KBM-7 (cell line): Measurements from ENCODE around the gene ERG.

Experiments used
- DNase-seq: peaks from one replicate; pipeline ENCODE4 v3.0.0-alpha.2; 2015
- in situ Hi-C: fragments of 300-500 bp; cut with MboI; formaldehyde crosslinking; loops from 2 replicates; pipeline ENCODE4 v1.14.3; 2020; ENCODE audit warnings: low sequenced_read_pairs, low pct_unique_long_range_greater_than_20kb, mixed read lengths

Gene ERG

GRCh38 chr21:38384238-38384560, 114.1 kb downstream of the ERG start:
- in situ Hi-C loops: no loop called here
- no peak for DNase-seq

DNA sequence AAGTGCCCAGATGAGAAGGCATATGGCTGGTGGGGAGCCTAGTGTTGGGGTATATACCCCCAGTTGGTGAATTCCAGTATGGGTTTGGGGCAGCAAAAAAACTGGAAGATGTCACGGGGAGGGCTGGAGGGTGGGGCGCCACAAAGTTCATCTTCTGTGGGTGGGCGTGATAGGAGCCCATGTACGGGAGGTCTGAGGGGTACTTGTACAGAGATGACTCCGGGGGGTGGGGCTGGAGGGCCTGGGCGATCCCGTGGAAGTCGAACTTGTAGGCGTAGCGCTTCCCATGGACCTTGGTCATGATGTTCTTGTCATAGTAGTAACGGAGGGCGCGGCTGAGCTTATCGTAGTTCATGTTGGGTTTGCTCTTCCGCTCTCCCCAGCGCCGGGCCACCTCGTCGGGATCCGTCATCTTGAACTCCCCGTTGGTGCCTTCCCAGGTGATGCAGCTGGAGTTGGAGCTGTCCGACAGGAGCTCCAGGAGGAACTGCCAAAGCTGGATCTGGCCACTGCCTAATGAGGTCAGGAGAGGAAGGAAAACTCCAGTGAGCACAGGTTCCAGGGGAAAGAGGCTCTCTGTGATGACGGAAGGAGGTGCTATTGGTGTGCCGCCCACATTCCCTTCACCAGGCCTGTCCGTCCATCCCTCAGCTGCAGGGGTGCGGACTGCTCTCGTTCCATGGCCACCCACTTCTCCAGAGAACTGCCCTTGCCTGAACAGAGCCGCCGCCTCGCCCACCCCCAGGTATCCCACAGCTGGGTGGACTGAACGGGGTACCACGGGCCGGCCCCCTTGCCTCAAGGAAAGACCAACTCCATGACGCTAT, 114.7 kb downstream of the ERG start:
- in situ Hi-C loops: no loop called here
- DNase-seq: no peak

DNA sequence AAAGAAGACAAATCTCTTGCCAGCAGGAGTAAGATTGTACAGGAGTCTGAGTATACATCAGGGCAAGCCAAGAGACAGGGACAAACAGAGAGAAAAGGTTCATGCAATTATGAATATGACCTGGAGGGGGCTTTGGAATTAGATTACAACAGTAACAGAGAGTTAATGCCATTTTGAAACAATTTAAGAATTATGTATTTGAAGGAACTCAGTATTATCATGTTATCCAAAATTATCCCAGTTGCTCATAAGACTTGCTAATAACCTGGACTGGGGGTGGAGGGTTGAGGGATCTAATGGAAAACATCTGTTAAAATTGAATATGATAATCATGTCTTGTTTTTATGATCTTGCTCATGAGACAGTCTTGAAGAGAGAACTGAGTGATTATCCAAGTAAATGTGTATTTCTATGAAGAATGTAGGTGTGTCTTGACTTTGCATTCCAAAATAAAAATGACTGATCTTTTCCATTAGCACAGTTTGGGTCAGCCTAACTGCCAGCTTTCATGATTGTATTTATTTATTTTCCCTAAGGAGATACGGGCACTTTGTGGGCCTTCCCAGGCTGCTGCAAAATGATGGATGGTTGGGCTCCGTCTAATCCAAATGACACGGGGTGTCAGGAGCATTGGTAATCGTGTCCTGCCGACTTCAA, 117.7 kb downstream of the ERG start:
- DNase-seq: peak; percentile 68
- in situ Hi-C loops: no loop called here

DNA sequence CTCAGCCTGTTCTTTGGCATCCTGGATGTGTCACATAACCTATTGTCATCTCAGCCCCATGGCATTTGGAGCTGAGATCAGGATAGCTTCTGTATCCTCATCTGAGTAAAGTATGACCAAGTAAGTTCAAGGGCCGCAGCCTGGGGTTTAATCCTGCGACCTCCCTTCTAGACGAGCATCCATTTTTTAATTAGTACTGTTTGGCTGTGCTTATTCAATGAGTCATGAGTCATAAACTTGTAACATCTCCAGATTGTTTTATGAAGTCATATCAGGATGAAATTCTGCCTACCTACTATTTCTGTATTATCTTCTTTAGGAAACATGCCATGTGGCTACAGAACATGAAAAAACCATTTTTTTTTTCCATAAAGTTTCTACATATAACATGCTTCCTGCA, 119.1 kb downstream of the ERG start:
- no peak for DNase-seq
- in situ Hi-C loops: no loop called here

DNA sequence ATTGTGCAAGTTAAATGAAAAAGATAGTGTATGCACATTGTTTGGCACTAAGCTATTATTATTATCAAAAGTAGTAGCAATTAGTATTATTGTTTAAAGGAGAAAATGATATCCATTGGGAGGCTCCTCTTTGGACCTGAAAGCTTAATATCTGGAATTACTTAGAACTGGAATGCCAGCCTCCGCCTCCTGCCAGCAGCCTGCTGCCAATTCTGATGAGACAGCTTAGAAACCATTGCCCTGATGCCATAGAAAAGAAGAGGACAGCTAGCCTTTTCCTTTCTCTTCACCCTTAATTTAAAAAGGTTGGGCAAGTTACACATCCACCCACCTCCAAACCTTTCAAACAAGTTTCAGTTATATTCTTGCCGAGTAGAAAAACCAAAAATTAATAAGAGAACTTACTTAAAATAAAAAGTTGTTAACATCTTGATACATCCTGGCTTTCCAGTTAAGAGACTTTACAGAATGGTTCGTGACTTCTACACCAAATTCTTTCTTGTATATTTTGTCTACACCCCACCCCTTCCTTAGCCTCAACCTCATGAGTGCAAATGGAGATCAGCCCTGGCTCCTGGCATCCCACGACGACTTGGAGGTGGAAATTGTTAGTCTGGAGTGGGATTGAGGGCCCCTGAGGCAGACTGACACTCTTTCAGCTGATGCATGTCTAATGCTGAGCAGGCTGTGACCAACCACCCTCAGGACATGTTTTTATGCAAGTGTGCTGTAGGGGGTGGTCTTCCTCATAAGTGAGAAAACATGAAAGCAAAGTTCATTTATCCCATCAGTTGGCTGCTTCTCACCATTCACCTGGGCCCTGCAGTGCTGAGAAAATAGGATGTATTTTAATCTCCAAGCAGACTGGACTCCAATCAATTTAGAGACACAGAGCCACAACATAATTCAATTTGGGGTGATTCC, 120.8 kb downstream of the ERG start:
- peak; percentile 63 for DNase-seq
- in situ Hi-C loops: no loop called here

DNA sequence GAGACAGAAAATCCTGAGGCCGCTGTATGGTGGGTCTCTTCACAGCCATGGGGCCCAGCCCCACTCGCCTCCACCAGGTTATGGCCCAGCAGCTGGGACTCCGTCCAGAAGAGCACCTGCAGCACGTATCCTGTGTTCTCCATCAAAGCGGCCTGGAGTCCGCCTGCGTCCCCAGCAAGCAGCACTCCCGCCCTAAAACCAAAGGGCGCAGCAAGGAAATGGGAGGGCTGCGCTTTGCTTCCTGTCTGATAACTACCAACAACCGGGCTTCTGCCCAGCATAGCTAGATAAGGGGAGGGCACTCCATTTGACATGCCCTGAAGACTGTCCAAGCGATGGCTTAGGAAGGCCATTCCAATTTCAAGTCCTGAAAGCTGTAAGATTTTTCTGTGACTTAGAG, 121.6 kb downstream of the ERG start:
- DNase-seq: peak; percentile 81
- in situ Hi-C loops: no loop called here

GRCh38 chr21:38376235-38376634, 122.0 kb downstream of the ERG start:
- in situ Hi-C loops: no loop called here
- DNase-seq: peak; percentile 94

- DNase-seq: no peak
- in situ Hi-C loops: no loop called here
Observed at GRCh38 chr21:38367646-38368045, 130.6 kb downstream of the ERG start.

DNA sequence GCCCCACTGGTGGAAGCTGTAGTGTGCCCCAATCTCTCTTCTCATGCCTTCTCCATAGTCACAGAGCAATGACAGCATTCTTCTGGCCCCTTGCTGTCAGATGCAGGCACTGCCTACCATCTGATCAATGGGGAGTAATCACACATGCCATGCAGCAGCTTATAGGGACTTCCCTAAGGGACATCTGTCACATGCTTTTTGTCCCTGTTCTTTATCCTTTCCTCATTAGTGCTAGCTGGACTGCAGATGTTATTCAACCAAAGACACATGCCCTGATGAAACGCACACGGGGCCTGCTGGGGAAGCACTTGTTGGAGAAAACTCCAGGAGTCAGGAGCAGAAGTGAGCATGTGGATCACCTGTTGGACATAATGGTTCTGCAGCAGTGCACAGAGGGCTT, 132.8 kb downstream of the ERG start:
- DNase-seq: no peak
- in situ Hi-C loops: no loop called here

GRCh38 chr21:38363693-38364092, 134.6 kb downstream of the ERG start:
- DNase-seq: no peak
- in situ Hi-C loops: no loop called here

GRCh38 chr21:38361324-38361723, 137.0 kb downstream of the ERG start:
- no peak for DNase-seq
- in situ Hi-C loops: no loop called here

GRCh38 chr21:38359835-38360234, 138.4 kb downstream of the ERG start:
- DNase-seq: no peak
- in situ Hi-C loops: no loop called here

- in situ Hi-C loops: no loop called here
- DNase-seq: no peak
Observed at GRCh38 chr21:38359090-38359489, 139.2 kb downstream of the ERG start.

GRCh38 chr21:38358666-38359065, 139.6 kb downstream of the ERG start:
- no peak for DNase-seq
- in situ Hi-C loops: no loop called here

DNA sequence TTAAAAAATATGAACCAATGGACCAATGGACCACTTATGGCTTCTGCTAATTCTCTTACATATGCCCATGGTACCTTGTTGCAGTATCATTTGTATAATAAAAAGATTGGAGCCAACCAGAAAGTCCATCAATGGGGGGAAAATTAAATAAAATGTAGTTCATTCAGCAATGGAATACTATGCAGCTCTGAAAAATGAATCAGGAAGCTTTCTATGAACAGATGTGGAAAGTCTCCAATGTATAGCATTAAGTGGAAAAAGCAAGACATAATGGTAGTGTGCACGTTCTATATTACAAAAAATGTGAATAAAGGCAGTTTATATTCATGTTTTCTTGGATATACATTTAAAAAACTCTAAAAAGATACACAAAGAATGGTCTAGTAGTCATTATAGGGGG, 140.2 kb downstream of the ERG start:
- in situ Hi-C loops: no loop called here
- no peak for DNase-seq

DNA sequence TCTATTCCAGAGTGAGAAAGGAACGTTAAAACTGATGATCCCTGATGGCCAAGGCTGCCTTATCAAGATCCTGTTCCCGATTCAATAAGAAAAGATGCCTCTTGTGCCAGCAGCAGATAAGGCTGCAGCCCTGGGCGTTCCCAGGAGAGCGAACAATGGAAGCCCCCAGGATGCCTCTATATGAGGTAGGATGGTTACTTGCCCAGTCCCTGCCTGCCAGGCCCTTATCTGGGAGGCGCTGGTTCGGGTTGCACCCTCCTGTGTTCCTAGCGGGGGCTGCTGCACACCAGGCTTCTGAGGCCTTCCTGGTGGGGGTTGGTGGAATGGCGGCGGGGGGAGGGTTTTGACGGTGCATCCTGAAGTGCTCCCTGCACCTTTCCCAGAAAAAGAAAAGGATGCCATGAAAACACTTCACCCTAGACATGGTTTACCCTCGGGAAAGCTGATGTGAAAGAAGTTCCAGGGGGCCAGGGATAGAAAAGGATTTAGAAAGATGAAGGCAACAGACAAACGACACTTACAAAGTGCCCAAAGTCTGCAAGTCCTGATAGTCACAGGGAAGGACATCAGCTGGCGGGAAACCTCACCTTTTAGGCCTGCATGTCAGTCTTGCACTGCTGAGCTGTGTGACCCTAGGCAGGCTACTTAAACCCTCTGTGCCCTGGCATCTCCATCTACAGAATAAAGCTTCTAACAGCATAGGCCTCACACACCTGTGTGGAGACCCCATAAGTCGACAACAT, 141.2 kb downstream of the ERG start:
- in situ Hi-C loops: no loop called here
- no peak for DNase-seq

DNA sequence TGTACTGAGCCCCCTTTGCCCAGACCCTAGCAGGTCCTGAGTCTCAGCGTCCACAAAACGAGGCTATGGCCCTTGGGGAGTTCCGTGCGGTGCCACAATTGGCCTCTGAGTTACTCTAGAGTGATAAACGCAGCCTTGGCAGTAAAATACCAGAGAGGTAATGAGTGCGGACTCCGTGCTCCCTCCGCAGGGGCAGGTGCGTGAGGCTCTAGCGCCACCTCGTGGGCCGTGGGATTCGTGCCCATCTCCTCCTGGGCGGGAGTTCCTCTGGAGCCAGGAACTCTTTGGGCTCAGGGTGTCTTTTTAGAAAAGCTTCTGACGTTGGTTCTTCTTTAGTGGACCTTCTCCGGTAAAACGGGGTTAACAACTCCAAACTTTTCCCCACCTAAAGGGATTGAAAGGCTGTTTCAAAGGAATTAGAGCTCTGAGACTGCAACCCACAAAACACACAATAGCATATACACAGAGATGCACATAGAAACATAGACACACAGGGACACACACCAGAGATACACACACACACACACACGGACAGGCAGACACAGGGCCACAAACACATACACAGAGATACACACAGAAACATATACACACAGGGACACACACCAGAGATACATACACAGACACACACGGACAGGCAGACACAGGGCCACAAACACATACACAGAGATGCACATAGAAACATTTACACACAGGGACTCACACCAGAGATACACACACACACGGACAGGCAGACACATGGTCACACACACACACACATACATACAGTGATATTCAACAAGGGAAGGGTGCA, 142.1 kb downstream of the ERG start:
- in situ Hi-C loops: no loop called here
- DNase-seq: peak; percentile 79

GRCh38 chr21:38355353-38355752, 142.9 kb downstream of the ERG start:
- no peak for DNase-seq
- in situ Hi-C loops: no loop called here

DNA sequence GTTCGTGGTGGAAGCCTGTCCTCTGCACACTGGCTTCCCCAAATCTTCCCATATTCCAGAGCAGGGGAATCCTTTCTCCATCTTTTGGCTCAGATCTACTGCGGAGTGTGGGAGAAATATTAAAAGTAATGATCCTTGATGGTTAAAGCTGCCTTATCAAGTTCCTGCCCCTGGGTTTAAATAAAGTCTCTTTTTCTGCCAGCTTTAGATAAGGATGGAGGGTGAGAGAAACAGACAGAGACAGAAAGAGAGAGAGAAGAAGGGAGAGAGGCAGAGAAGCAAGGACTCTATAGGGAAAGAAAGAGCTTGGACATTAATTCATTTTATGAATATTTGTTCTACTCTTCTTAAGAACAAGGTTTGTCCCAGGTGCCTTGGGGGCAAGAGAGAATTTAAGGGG, 143.5 kb downstream of the ERG start:
- DNase-seq: no peak
- in situ Hi-C loops: no loop called here
